ENCODE results near the gene KCNA5.

KCNA5 gene

GRCh38 chr12:5030066-5030465 is 13.6 kb upstream of the KCNA5 start:
- DNase-seq: no peak

GRCh38 chr12:5031242-5031641 is 12.4 kb upstream of the KCNA5 start:
- DNase-seq: no peak

GRCh38 chr12:5031958-5032357 is 11.7 kb upstream of the KCNA5 start:
- no peak for DNase-seq

GRCh38 chr12:5032821-5033220 is 10.9 kb upstream of the KCNA5 start:
- no peak for DNase-seq

- DNase-seq: no peak
These were observed 9.8 kb upstream of the KCNA5 start for GRCh38 chr12:5033883-5034282.

- no peak for DNase-seq
These were observed 9.1 kb upstream of the KCNA5 start for GRCh38 chr12:5034603-5035002.

- DNase-seq: no peak
These were observed 8.1 kb upstream of the KCNA5 start for GRCh38 chr12:5035618-5036017.

GRCh38 chr12:5036031-5036430 is 7.6 kb upstream of the KCNA5 start:
- no peak for DNase-seq

- no peak for DNase-seq
These were observed 5.8 kb upstream of the KCNA5 start for GRCh38 chr12:5037795-5038357.

GRCh38 chr12:5038781-5039311 is 4.8 kb upstream of the KCNA5 start:
- peak in 1 of 2 experiments; percentile 63 for DNase-seq

- DNase-seq: no peak
These were observed 3.9 kb upstream of the KCNA5 start for GRCh38 chr12:5039815-5040214.

- DNase-seq: no peak
These were observed 3.3 kb upstream of the KCNA5 start for GRCh38 chr12:5040368-5040767.

- no peak for DNase-seq
These were observed 979 bp downstream of the KCNA5 start for GRCh38 chr12:5044420-5045295.

- DNase-seq: no peak
These were observed 3.4 kb downstream of the KCNA5 start for GRCh38 chr12:5047094-5047493.

- no peak for DNase-seq
These were observed 4.0 kb downstream of the KCNA5 start for GRCh38 chr12:5047729-5048128.

- DNase-seq: no peak
These were observed 6.9 kb downstream of the KCNA5 start for GRCh38 chr12:5050542-5050941.

- DNase-seq: no peak
These were observed 7.7 kb downstream of the KCNA5 start for GRCh38 chr12:5051334-5051733.

GRCh38 chr12:5051913-5052312 is 8.2 kb downstream of the KCNA5 start:
- DNase-seq: no peak

GRCh38 chr12:5052348-5052747 is 8.7 kb downstream of the KCNA5 start:
- DNase-seq: no peak

- no peak for DNase-seq
These were observed 15.7 kb downstream of the KCNA5 start for GRCh38 chr12:5059358-5059757.

- DNase-seq: no peak
These were observed 17.3 kb downstream of the KCNA5 start for GRCh38 chr12:5060958-5061357.

GRCh38 chr12:5063149-5063548 is 19.5 kb downstream of the KCNA5 start:
- no peak for DNase-seq

GRCh38 chr12:5064913-5065490 is 21.3 kb downstream of the KCNA5 start:
- DNase-seq: no peak

- DNase-seq: no peak
These were observed 22.6 kb downstream of the KCNA5 start for GRCh38 chr12:5066251-5066650.

Data from NCI-H524 (cell line).